Common myeloid progenitor, CD34-positive (primary cell): ENCODE measurements around the gene PTH2.

Experiments used
- CTCF ChIA-PET: fragments of 350-600 bp; sonication (Branson Sonifier 250); formaldehyde crosslinking; loops from one replicate; lab custom pipeline; 2021; ENCODE audit warnings: antibody characterized with exemption; lab: Charles Lee
- POLR2A ChIA-PET: fragments of 350-600 bp; sonication (Branson Sonifier 250); formaldehyde crosslinking; loops from one replicate; lab custom pipeline; 2021; ENCODE audit warnings: antibody characterized with exemption; lab: Charles Lee
- DNase-seq, 3 donors: peaks; one replicate each; pipeline versions ENCODE4 v3.0.0 to v3.0.0-alpha.2; 2013
- H3K27ac ChIP-seq, 2 experiments: 1 replicate in 1 of 2; 2 replicates in 1 of 2; pipeline ENCODE4 v1.7.0; 2013; ENCODE audit warnings: inconsistent platforms in 2 of 2, low read length in 2 of 2, mild to moderate bottlenecking in 2 of 2, low read depth in 1 of 2, moderate library complexity in 1 of 2; ENCODE audit not compliant: severe bottlenecking in 2 of 2, insufficient read depth in 1 of 2, poor library complexity in 1 of 2
- H3K27me3 ChIP-seq, 5 experiments: replicated peaks in 2 of 5; 1 replicate in 3 of 5; 2 replicates in 2 of 5; pipeline versions ENCODE4 v1.6.1 to v1.7.0; 2013; ENCODE audit warnings: low read length in 4 of 5, mild to moderate bottlenecking in 2 of 5, moderate library complexity in 2 of 5, inconsistent platforms in 1 of 5; ENCODE audit not compliant: insufficient read depth in 5 of 5, control insufficient read depth in 4 of 5
- H3K36me3 ChIP-seq, 4 experiments: 1 replicate in 2 of 4; 2 replicates in 2 of 4; pipeline versions ENCODE4 v1.6.1 to v1.7.0; 2013; ENCODE audit warnings: low read length in 3 of 4, control low read depth in 1 of 4, mild to moderate bottlenecking in 1 of 4; ENCODE audit not compliant: control insufficient read depth in 4 of 4, insufficient read depth in 4 of 4
- H3K4me1 ChIP-seq, 4 experiments: 1 replicate in 3 of 4; 2 replicates in 1 of 4; pipeline versions ENCODE4 v1.6.1 to v1.7.1; 2013; ENCODE audit warnings: low read length in 3 of 4, mild to moderate bottlenecking in 3 of 4, control low read depth in 1 of 4, inconsistent platforms in 1 of 4, moderate library complexity in 1 of 4; ENCODE audit not compliant: control insufficient read depth in 4 of 4, insufficient read depth in 4 of 4; ENCODE audit errors: control extremely low read depth in 1 of 4
- H3K4me3 ChIP-seq, 7 experiments: 1 replicate in 4 of 7; 2 replicates in 3 of 7; pipeline versions ENCODE4 v1.5.1 to v1.7.0; 2013; ENCODE audit warnings: mild to moderate bottlenecking in 7 of 7, low read length in 6 of 7, moderate library complexity in 6 of 7, inconsistent platforms in 2 of 7, low read depth in 2 of 7, control low read depth in 1 of 7; ENCODE audit not compliant: insufficient read depth in 4 of 7, control insufficient read depth in 1 of 7; ENCODE audit errors: extremely low read depth in 1 of 7
- H3K9me3 ChIP-seq, 5 experiments: 1 replicate in 4 of 5; 2 replicates in 1 of 5; pipeline versions ENCODE4 v1.6.1 to v1.7.1; 2013; ENCODE audit warnings: low read length in 4 of 5, mild to moderate bottlenecking in 2 of 5, inconsistent platforms in 1 of 5, low read depth in 1 of 5, moderate library complexity in 1 of 5; ENCODE audit not compliant: control insufficient read depth in 4 of 5, insufficient read depth in 2 of 5; ENCODE audit errors: control extremely low read depth in 1 of 5
- WGBS: methylation state at CpG from one replicate; pipeline ENCODE4 v1.1.5; 2013; ENCODE audit not compliant: insufficient coverage; 5-methylcytosine and 5-hydroxymethylcytosine counted together

Gene PTH2

GRCh38 chr19:49438261-49438660, 15.0 kb upstream of the PTH2 start:
- peaks cover 2 to 93% (median 59%) of the 10 kb centered on the region in 5 experiments for H3K27me3 ChIP-seq
- POLR2A ChIA-PET: no interaction called here
- no peak for DNase-seq
- H3K36me3 ChIP-seq: no peaks in the 10 kb centered on the region
- H3K4me3 ChIP-seq: no peak overlapping the region
- CTCF ChIA-PET: interaction anchor here (1.0 kb wide), 1 partner anchor 21 kb away, joined by 3 read pairs; no protein-coding TSS in a partner anchor
- H3K4me1 ChIP-seq: peaks cover 0 to 22% (median 15%) of the 10 kb centered on the region in 4 experiments
- peaks cover 0 to 3% (median 0%) of the 10 kb centered on the region in 5 experiments for H3K9me3 ChIP-seq
- no peak overlapping the region for H3K27ac ChIP-seq
- WGBS: 13% methylated on average over 1 of the region's 6 CpGs

- Histone ChIP-seq H3K27ac (no peak overlapping the region), H3K27me3 (peaks cover 2 to 100% (median 66%) of the 10 kb centered on the region in 5 experiments), H3K4me1 (peaks cover 0 to 22% (median 9%) of the 10 kb centered on the region in 4 experiments), H3K4me3 (no peak overlapping the region), H3K36me3 (no peaks in the 10 kb centered on the region), H3K9me3 (peaks cover 0 to 3% (median 0%) of the 10 kb centered on the region in 5 experiments)
- no peak for DNase-seq
- CTCF ChIA-PET: interaction anchor here (1.2 kb wide), 1 partner anchor 240 kb away, joined by 3 read pairs; the partner anchor contains the start of gene PRMT1
- WGBS: 35% methylated on average over 5 of the region's 8 CpGs
- POLR2A ChIA-PET: no interaction called here
These were observed 14.0 kb upstream of the PTH2 start for GRCh38 chr19:49437231-49437630.

- Histone ChIP-seq H3K27ac (no peak overlapping the region), H3K4me3 (peak overlapping the region in 2 of 7 experiments; percentile 10 to 36), H3K4me1 (peaks cover 0 to 16% (median 7%) of the 10 kb centered on the region in 4 experiments), H3K27me3 (peaks cover 2 to 100% (median 65%) of the 10 kb centered on the region in 5 experiments), H3K9me3 (peaks cover 0 to 4% (median 0%) of the 10 kb centered on the region in 5 experiments), H3K36me3 (no peaks in the 10 kb centered on the region)
- CTCF ChIA-PET: interaction anchor here (1.1 to 1.2 kb wide), 2 partner anchors 8 to 241 kb away, joined by 3 to 5 read pairs; partner anchors contain the start of gene PRMT1
- peak; percentile 76 to 77 (median 77) for DNase-seq
- 10% methylated on average over 42 of the region's 42 CpGs for WGBS
- POLR2A ChIA-PET: interaction anchor here (0.7 kb wide), 1 partner anchor 20 kb away, joined by 3 read pairs; no protein-coding TSS in a partner anchor
These were observed 13.3 kb upstream of the PTH2 start for GRCh38 chr19:49436381-49437017.

GRCh38 chr19:49435670-49436069, 12.4 kb upstream of the PTH2 start:
- H3K27ac ChIP-seq: no peak overlapping the region
- no peaks in the 10 kb centered on the region for H3K36me3 ChIP-seq
- peaks cover 0 to 4% (median 0%) of the 10 kb centered on the region in 5 experiments for H3K9me3 ChIP-seq
- H3K4me3 ChIP-seq: no peak overlapping the region
- H3K27me3 ChIP-seq: peaks cover 2 to 100% (median 68%) of the 10 kb centered on the region in 5 experiments
- WGBS: 91% methylated on average over 10 of the region's 10 CpGs
- CTCF ChIA-PET: interaction anchor here (1.1 to 1.2 kb wide), 2 partner anchors 9 to 241 kb away, joined by 3 to 5 read pairs; partner anchors contain the start of gene PRMT1
- peaks cover 0 to 15% (median 4%) of the 10 kb centered on the region in 4 experiments for H3K4me1 ChIP-seq
- POLR2A ChIA-PET: no interaction called here
- DNase-seq: no peak

- WGBS: 94% methylated on average over 14 of the region's 18 CpGs
- CTCF ChIA-PET: no interaction called here
- peak; percentile 28 to 44 (median 34) for DNase-seq
- peaks cover 0 to 4% (median 0%) of the 10 kb centered on the region in 5 experiments for H3K9me3 ChIP-seq
- H3K4me1 ChIP-seq: peaks cover 0 to 15% (median 4%) of the 10 kb centered on the region in 4 experiments
- no peak overlapping the region for H3K4me3 ChIP-seq
- H3K36me3 ChIP-seq: no peaks in the 10 kb centered on the region
- H3K27ac ChIP-seq: no peak overlapping the region
- POLR2A ChIA-PET: no interaction called here
- H3K27me3 ChIP-seq: peaks cover 2 to 100% (median 62%) of the 10 kb centered on the region in 5 experiments
These were observed 11.8 kb upstream of the PTH2 start for GRCh38 chr19:49434907-49435583.

GRCh38 chr19:49433240-49433901, 10.1 kb upstream of the PTH2 start:
- POLR2A ChIA-PET: no interaction called here
- Histone ChIP-seq H3K27ac (no peak overlapping the region), H3K36me3 (no peaks in the 10 kb centered on the region), H3K9me3 (peaks cover 0 to 4% (median 0%) of the 10 kb centered on the region in 5 experiments), H3K4me3 (no peak overlapping the region), H3K4me1 (peaks cover 0 to 18% (median 6%) of the 10 kb centered on the region in 4 experiments), H3K27me3 (peaks cover 0 to 99% (median 61%) of the 10 kb centered on the region in 5 experiments)
- 11% methylated on average over 22 of the region's 31 CpGs for WGBS
- no peak for DNase-seq
- CTCF ChIA-PET: interaction anchor here (1.4 kb wide), 1 partner anchor 14 kb away, joined by 8 read pairs; no protein-coding TSS in a partner anchor
